ENCODE data around the gene TMEM53. TPM values are rescaled to one million over a fixed set of nuclear protein-coding genes. Genes with fewer than 3 reads are reported as not detected.

TMEM53 gene
- total and polyA plus RNA-seq, 11 donors, result 8.5 to 20.0 (median 12.5) TPM

DNA sequence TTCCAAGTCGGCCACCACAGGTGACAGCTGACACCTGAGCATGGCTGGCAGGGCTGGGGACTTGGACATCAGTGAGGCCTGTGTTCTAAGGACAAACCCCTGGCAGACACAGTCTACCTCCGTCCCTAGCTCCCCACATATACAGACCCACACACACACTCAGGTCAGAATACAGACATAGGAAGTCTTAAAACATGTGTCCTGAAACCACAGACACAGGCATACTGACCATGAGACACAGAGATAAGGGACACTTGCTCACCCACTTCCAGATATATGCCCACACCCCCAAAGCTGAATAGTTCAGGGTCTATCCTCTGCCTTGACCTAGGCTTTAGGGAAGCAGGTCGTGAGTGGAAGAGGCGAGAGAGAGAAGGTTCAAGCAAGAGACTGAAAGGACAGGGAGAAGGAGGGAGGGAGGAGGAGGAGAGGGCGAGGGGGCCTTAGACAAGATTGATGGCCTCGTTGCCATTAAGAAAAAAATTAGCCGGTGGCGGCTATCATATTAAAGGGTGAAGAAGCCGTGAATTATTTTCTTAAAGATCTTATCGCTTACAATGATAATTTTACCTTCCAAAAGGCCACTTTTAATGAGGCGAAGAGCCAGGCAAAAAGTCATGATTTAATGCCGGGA is 49.9 kb downstream of the TMEM53 start:
- DNase-seq, result no peak
- intact Hi-C loops (cut with DNase I), result no loop called here
- no peak overlapping the region for H3K27ac ChIP-seq

DNA sequence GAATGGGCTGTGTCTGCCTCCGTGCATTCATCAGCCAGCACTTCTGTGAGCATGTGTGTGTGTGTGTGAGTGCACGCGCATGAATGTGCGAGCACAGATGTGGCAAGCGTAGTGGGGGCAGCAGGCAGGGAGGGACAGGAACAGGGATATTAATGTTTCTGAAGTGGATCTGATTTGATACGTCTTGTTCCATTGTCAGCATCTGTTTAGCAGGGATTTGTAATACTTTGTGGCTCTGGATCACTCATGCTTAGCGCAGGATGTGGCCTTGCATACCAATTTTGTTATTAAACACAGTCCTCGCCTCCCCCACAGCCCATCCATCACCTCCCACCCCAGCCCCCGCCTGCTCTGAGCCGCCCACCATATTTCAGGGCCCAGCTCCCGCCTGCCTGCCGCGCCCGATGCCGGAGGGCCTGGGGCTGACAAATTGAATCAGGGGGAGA is 52.4 kb downstream of the TMEM53 start:
- H3K27ac ChIP-seq, result no peak overlapping the region
- no peaks in the 10 kb centered on the region for H3K36me3 ChIP-seq
- no peak for TF ChIP-seq CTCF (IDR thresholded peaks at IDR 0.05)
- no peak overlapping the region for H3K4me3 ChIP-seq
- H3K27me3 ChIP-seq, result peaks cover 0 to 4% (median 0%) of the 10 kb centered on the region in 9 donors
- ATAC-seq (no peak), DNase-seq (no peak)
- peaks cover 0 to 7% (median 0%) of the 10 kb centered on the region in 12 donors for H3K4me1 ChIP-seq
- intact Hi-C loops (cut with DNase I), result no loop called here
- 92 to 96% (median 93%) methylated on average over 15 of the region's 15 CpGs for WGBS, 4 donors
- H3K9me3 ChIP-seq, result no peaks in the 10 kb centered on the region

More for the DNA sequence above, 49.9 kb downstream of the TMEM53 start:
- no peaks in the 10 kb centered on the region for H3K27me3 ChIP-seq
- no peaks in the 10 kb centered on the region for H3K9me3 ChIP-seq
- no peak overlapping the region for H3K4me3 ChIP-seq
- ATAC-seq, result no peak
- no peaks in the 10 kb centered on the region for H3K4me1 ChIP-seq
- TF ChIP-seq POLR2A (IDR thresholded peaks at IDR 0.05) (no peak), CTCF (IDR thresholded peaks at IDR 0.05) (no peak)
- WGBS, 4 donors, result 84 to 91% (median 89%) methylated on average over 12 of the region's 12 CpGs
- no peaks in the 10 kb centered on the region for H3K36me3 ChIP-seq

DNA sequence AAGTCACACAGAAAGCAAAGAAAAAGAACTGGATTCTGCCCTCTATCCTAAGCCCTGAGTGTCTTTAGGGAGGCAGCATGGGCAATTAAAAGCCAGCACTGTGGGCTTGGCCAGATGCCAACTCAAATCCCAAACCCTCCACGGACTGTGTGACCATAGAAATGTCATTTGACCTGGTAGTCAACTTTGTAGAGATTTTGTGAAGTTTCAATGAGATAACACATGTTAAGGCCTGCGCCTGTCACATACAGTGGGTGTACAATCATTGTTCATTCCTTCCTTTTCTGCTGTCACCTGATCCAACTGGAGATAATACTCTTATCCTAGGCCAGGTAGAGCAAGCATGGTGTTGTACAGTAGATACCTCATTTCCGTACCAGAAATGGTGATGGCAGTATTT is 54.2 kb downstream of the TMEM53 start:
- DNase-seq (no peak), ATAC-seq (no peak)
- Histone ChIP-seq H3K27ac (no peak overlapping the region), H3K27me3 (peaks cover 0 to 13% (median 0%) of the 10 kb centered on the region in 9 donors), H3K4me1 (peaks cover 0 to 11% (median 0%) of the 10 kb centered on the region in 12 donors), H3K36me3 (no peaks in the 10 kb centered on the region), H3K4me3 (no peak overlapping the region), H3K9me3 (no peaks in the 10 kb centered on the region)
- intact Hi-C loops (cut with DNase I), result no loop called here
- WGBS, 4 donors, result 80 to 87% (median 85%) methylated on average over 3 of the region's 3 CpGs
- TF ChIP-seq CTCF (IDR thresholded peaks at IDR 0.05), result no peak
- TF ChIP-seq POLR2A (IDR thresholded peaks at IDR 0.05), result no peak

DNA sequence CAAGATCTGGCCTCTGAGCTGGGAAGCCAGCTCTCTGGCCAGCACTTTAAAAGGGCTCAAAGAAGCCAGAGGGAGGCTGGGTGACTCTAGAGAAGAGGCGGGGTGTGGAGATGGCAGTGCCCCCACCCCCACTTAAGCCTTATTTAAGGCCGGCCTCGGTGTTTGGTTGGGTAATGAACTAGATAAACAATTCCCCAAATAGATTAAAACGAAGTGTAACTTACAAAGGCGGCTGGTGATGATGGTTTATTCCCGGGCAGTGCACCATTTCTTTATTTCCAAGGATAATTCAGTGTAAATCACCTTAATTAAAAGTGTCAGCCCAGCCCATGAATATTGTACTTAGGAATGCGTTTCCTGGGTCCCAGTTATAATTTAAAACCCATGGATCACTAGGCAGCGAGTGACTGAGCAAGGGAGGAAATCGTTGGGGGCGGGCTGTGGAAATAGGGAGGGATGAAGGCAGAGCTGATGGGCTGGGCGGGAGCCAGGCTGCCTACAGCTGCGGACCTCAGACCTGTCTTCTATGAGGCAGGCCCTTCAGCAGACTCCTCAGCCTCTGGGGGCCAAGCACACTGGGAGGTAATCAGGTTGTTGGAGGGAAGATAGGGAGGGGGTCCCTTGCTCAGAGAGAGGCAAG is 54.9 kb downstream of the TMEM53 start:
- TF ChIP-seq POLR2A (IDR thresholded peaks at IDR 0.05) (no peak), CTCF (IDR thresholded peaks at IDR 0.05) (no peak)
- intact Hi-C loops (cut with DNase I), result no loop called here
- peaks cover 0 to 11% (median 0%) of the 10 kb centered on the region in 12 donors for H3K4me1 ChIP-seq
- H3K36me3 ChIP-seq, result no peaks in the 10 kb centered on the region
- no peak for DNase-seq
- H3K27ac ChIP-seq, result no peak overlapping the region
- WGBS, 4 donors, result 64 to 74% (median 68%) methylated on average over 12 of the region's 12 CpGs
- peaks cover 0 to 16% (median 0%) of the 10 kb centered on the region in 9 donors for H3K27me3 ChIP-seq
- H3K9me3 ChIP-seq, result no peaks in the 10 kb centered on the region
- H3K4me3 ChIP-seq, result no peak overlapping the region
- ATAC-seq, result no peak

Data from heart left ventricle (tissue), 16 donors.